Aorta (tissue), 5 donors: Measurements from ENCODE around the gene TSHZ3. TPM values are rescaled to one million over a fixed set of nuclear protein-coding genes. Genes with fewer than 3 reads are reported as not detected.

Experiments used
- ATAC-seq: fragments of 200-7000 bp; cut with Tn5 transposase; one replicate; pipeline ENCODE4 v1.9.1; 2022; ENCODE audit warnings: moderate library complexity; ENCODE audit not compliant: low FRiP score
- DNase-seq, 2 donors: peaks; one replicate each; pipeline ENCODE4 v3.0.0-alpha.2; 2020
- H3K27ac ChIP-seq, 2 donors: one replicate each; pipeline ENCODE4 v1.5.1; 2013; ENCODE audit warnings: low read length in 2 of 2, mild to moderate bottlenecking in 2 of 2, moderate library complexity in 2 of 2, control low read depth in 1 of 2, inconsistent platforms in 1 of 2, low read depth in 1 of 2
- H3K27me3 ChIP-seq, 2 donors: one replicate each; pipeline ENCODE4 v1.6.1; 2013; ENCODE audit warnings: control low read depth in 1 of 2, low read length in 1 of 2, mild to moderate bottlenecking in 1 of 2, moderate library complexity in 1 of 2; ENCODE audit not compliant: insufficient read depth in 2 of 2, control insufficient read depth in 1 of 2
- H3K36me3 ChIP-seq, 2 donors: one replicate each; pipeline ENCODE4 v1.6.1; 2013; ENCODE audit warnings: control low read depth in 1 of 2, low read length in 1 of 2, mild to moderate bottlenecking in 1 of 2; ENCODE audit not compliant: insufficient read depth in 2 of 2, control insufficient read depth in 1 of 2
- H3K4me1 ChIP-seq, 2 donors: one replicate each; pipeline ENCODE4 v1.6.1; 2013; ENCODE audit warnings: low read length in 2 of 2, control low read depth in 1 of 2, mild to moderate bottlenecking in 1 of 2, moderate library complexity in 1 of 2; ENCODE audit not compliant: insufficient read depth in 2 of 2, control insufficient read depth in 1 of 2
- H3K4me3 ChIP-seq, 2 donors: one replicate each; pipeline ENCODE4 v1.5.1; 2013; ENCODE audit warnings: low read length in 2 of 2, control low read depth in 1 of 2, mild to moderate bottlenecking in 1 of 2
- H3K9me3 ChIP-seq: one replicate; pipeline ENCODE4 v1.6.1; 2013; ENCODE audit warnings: mild to moderate bottlenecking, low read length; ENCODE audit not compliant: control insufficient read depth
- WGBS, 2 donors: extraction: QIAGEN DNeasy Blood & Tissue Kit; methylation state at CpG; one replicate each; pipeline ENCODE4 v1.1.7; 2013; 5-methylcytosine and 5-hydroxymethylcytosine counted together
- intact Hi-C, 2 donors: fragments of 100-400 bp; cut with DNase I; formaldehyde crosslinking; loops; one replicate each; pipeline versions ENCODE4 v1.14.2 to v1.15.0; 2022
- polyA plus RNA-seq, 2 donors: library from polyadenylated mRNA; stranded (reverse); fragments of 200-250 nt; gene quantifications; one replicate each; pipeline ENCODE4 v1.2.3, GENCODE V29; 2013
- total RNA-seq, 2 donors: library from RNA; stranded (reverse); fragmentation: NEBNext Ultra II Directional; extraction: Animal tissue kit (Norgen Biotek cat#: 25700); gene quantifications; one replicate each; pipeline ENCODE4 v1.2.1, GENCODE V29; 2021
- donor health status: healthy with polysubstance abuse.
- donor health status: Bipolar disorder and iron deficiency.
- donor health status: DM: no; HTN: no; CAD: no.
- donor health status: DM: no; HTN: no; CAD: no.
- donor health status: DM: yes; HTN: yes; CAD: no.

TSHZ3 gene
- total and polyA plus RNA-seq, 4 donors, result 3.0 to 20.6 (median 10.8) TPM

DNA sequence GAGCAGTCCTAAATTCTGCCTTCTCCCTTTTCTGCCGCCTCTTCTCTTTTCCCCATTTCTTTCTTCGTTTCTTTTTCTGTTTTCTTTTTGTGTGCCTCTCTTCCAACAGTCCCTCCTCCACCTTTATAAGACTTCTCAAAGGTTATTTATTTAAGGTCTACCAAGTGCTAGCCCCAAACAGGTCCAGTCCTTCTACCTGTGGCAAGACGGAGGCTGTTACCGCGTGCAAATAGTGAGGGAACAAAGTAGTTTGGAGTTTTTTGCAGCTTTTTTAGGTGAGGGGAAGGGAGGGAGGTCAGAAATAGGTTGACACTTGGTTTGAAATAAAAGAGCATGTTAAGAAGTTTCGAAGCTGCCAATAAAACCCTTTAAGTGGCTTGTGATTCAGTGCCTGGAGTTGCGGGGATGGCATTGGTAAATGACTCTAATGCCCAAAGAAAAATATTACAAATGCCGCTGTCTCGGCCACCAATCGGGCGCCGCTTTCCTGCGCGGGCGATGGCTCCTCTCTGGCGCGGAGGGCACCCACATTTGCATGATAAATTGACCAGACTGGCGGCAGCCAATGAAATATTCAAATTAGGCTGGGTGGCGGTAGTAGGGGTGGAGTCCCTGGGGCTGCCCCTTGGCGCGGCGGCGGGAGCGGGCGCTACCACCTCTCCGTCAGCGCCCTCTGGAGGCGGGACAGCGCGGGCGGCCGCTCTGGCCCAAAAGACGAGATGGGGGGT is 7.5 kb upstream of the TSHZ3 start:
- Histone ChIP-seq H3K4me1 (no peaks in the 10 kb centered on the region), H3K36me3 (no peaks in the 10 kb centered on the region), H3K27ac (no peak overlapping the region), H3K27me3 (no peaks in the 10 kb centered on the region), H3K9me3 (no peaks in the 10 kb centered on the region), H3K4me3 (no peak overlapping the region)
- peak; percentile 65 to 82 for DNase-seq
- peak; percentile 65 for ATAC-seq
- 9 to 12% methylated on average over 32 to 33 of the region's 33 CpGs for WGBS, 2 donors
- intact Hi-C loops, result loop anchor here in 1 of 2 donors (10.0 kb wide), 1 partner anchor 1218 kb away; no protein-coding TSS in a partner anchor

- Histone ChIP-seq H3K36me3 (no peaks in the 10 kb centered on the region), H3K4me3 (no peak overlapping the region), H3K4me1 (no peaks in the 10 kb centered on the region), H3K27ac (no peak overlapping the region), H3K27me3 (no peaks in the 10 kb centered on the region), H3K9me3 (no peaks in the 10 kb centered on the region)
- WGBS, 2 donors, result 10 to 14% methylated on average over 22 of the region's 22 CpGs
- ATAC-seq (no peak), DNase-seq (no peak)
- intact Hi-C loops, result loop anchor here in 1 of 2 donors (10.0 kb wide), 1 partner anchor 1219 kb away; no protein-coding TSS in a partner anchor
Observed at GRCh38 chr19:31355665-31356289, 6.5 kb upstream of the TSHZ3 start.

DNA sequence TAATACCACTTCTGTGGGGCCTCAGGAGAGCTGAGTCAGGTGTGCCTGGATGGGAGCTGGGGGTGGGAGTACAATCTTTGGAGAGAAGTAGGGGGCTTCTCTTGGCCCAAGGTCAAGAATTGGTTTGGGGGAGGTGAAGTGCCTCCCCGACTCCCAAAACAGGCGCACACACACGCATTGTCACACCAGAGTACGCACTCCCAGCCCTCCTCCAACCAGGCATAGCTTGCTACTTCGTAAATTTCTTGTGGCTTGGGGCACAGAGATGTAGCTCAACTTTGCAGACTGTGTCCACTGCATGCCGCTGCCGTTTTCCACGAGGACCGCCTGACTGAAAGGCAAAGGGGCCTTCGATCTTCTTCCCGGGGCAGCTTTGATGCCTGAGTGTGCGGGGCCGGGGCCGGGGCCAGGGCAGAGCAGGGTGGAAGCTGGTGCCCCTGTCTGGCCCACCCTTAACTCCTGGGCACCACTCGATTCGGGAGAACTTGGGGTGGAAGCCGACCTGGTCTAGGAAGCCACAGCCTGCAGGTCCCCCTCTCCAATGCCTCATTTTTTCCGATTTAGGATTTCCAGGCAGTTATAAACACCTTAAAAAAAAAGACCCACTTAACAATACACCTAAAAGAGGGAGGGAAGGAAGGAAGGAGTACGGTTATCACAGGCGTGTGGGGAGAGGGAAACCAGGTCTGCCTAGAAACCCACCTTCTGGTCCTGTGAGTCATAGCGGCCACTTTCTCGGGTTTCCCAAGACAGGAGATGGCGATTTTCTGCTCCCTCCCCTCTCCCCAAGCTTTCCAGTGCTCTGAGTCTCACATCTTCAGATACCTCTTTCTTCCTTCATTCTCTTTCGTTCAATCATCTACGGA is 5.8 kb upstream of the TSHZ3 start:
- no peak overlapping the region for H3K27ac ChIP-seq
- H3K4me3 ChIP-seq, result no peak overlapping the region
- H3K9me3 ChIP-seq, result no peaks in the 10 kb centered on the region
- H3K4me1 ChIP-seq, result no peaks in the 10 kb centered on the region
- H3K36me3 ChIP-seq, result no peaks in the 10 kb centered on the region
- H3K27me3 ChIP-seq, result no peaks in the 10 kb centered on the region
- WGBS, 2 donors, result 18% methylated on average over 25 of the region's 25 CpGs
- no peak for ATAC-seq
- intact Hi-C loops, result loop anchor here in 1 of 2 donors (10.0 kb wide), 1 partner anchor 1220 kb away; no protein-coding TSS in a partner anchor
- DNase-seq, result no peak

GRCh38 chr19:31354316-31354715 is 5.1 kb upstream of the TSHZ3 start:
- Histone ChIP-seq H3K36me3 (no peaks in the 10 kb centered on the region), H3K4me3 (no peak overlapping the region), H3K27me3 (no peaks in the 10 kb centered on the region), H3K4me1 (no peaks in the 10 kb centered on the region), H3K27ac (no peak overlapping the region), H3K9me3 (no peaks in the 10 kb centered on the region)
- no peak for ATAC-seq
- intact Hi-C loops, result loop anchor here in 1 of 2 donors (10.0 kb wide), 1 partner anchor 1220 kb away; no protein-coding TSS in a partner anchor
- no peak for DNase-seq
- WGBS, 2 donors, result 19 to 27% methylated on average over 10 of the region's 10 CpGs

DNA sequence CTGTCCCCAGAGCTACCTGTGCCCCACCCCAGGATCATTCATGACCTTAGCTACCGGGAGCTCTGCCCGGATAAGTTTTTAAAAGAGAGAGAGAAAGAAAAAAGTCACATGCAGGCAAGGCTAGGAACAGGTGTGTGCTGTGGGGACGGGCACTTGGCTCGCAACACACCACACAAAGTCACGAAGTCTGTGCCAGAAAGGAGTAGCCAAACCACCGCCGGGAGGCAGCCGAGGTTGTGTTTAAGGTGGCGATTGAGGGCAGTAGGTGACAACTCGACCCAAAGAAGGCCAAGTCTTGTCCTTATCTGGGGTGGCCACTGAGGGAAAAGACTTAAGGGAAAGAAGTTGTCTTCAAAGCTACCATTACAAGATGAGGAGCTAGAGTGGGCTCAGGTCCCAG is 4.6 kb upstream of the TSHZ3 start:
- 19 to 24% methylated on average over 10 of the region's 10 CpGs for WGBS, 2 donors
- Histone ChIP-seq H3K4me3 (no peak overlapping the region), H3K9me3 (no peaks in the 10 kb centered on the region), H3K36me3 (no peaks in the 10 kb centered on the region), H3K4me1 (no peaks in the 10 kb centered on the region), H3K27ac (no peak overlapping the region), H3K27me3 (no peaks in the 10 kb centered on the region)
- intact Hi-C loops, result loop anchor here in 1 of 2 donors (10.0 kb wide), 1 partner anchor 1221 kb away; no protein-coding TSS in a partner anchor
- DNase-seq (no peak), ATAC-seq (no peak)

- H3K4me3 ChIP-seq, result no peak overlapping the region
- no peak overlapping the region for H3K27ac ChIP-seq
- 30 to 32% methylated on average over 43 of the region's 43 CpGs for WGBS, 2 donors
- DNase-seq, result no peak
- no peaks in the 10 kb centered on the region for H3K36me3 ChIP-seq
- ATAC-seq, result no peak
- no peaks in the 10 kb centered on the region for H3K9me3 ChIP-seq
- intact Hi-C loops, result loop anchor here in 1 of 2 donors (10.0 kb wide), 1 partner anchor 1222 kb away; no protein-coding TSS in a partner anchor
- no peaks in the 10 kb centered on the region for H3K4me1 ChIP-seq
- no peaks in the 10 kb centered on the region for H3K27me3 ChIP-seq
Observed at GRCh38 chr19:31352782-31353651, 3.8 kb upstream of the TSHZ3 start.

DNA sequence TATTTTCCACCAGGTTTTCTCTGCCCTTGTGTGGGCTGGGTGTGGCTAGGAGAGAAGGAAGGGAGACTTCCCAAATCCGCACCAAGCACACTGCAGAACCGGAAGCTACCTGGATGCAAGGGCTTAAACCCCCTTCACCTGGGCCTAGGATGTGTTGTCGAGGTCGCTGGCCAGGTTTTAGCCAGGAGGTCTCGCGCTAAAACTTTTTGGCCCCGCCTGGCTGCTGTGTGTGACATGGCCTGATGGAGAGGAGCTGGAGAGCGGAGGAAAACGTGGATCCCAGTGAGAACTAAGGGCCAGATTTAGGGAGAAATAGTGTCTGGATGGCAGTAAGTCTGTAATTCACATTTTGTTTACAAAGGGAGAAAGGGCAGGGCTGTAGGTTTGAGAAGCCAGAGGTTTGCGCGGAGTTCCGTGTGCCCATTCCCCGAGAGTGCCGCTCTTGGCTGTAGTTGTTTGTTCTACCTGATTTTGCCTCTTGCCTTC is 3.1 kb upstream of the TSHZ3 start:
- no peak for DNase-seq
- WGBS, 2 donors, result 80 to 85% methylated on average over 14 of the region's 14 CpGs
- H3K27ac ChIP-seq, result no peak overlapping the region
- H3K36me3 ChIP-seq, result no peaks in the 10 kb centered on the region
- no peaks in the 10 kb centered on the region for H3K9me3 ChIP-seq
- no peaks in the 10 kb centered on the region for H3K27me3 ChIP-seq
- intact Hi-C loops, result loop anchor here in 1 of 2 donors (10.0 kb wide), 1 partner anchor 1222 kb away; no protein-coding TSS in a partner anchor
- no peaks in the 10 kb centered on the region for H3K4me1 ChIP-seq
- ATAC-seq, result no peak
- H3K4me3 ChIP-seq, result no peak overlapping the region
